K562 (cell line): ENCODE results near the gene CFAP70. TPM values are rescaled to one million over a fixed set of nuclear protein-coding genes. Genes with fewer than 3 reads are reported as not detected.

Experiments used
- CBX1 ChIP-seq: sonication (generic); IDR thresholded peaks from 2 replicates; pipeline ENCODE4 v1.6.1; 2016; ENCODE audit warnings: antibody characterized with exemption, low read depth, mild to moderate bottlenecking
- CREBBP ChIP-seq: IDR thresholded peaks from one replicate; pipeline ENCODE4 v1.6.1; 2012; ENCODE audit warnings: low read depth, mild to moderate bottlenecking, control low read depth, inconsistent platforms, low read length
- FOS ChIP-seq: IDR thresholded peaks from 3 replicates; pipeline ENCODE4 v1.6.1; 2011; ENCODE audit not compliant: insufficient read length; ENCODE audit errors: extremely low read depth
- HDAC1 ChIP-seq, 2 experiments: fragments of 450-650 bp; IDR thresholded peaks; 2 replicates each; pipeline ENCODE4 v1.6.1; 2016 to 2017; ENCODE audit warnings: inconsistent platforms in 1 of 2, mild to moderate bottlenecking in 1 of 2, moderate library complexity in 1 of 2
- IRF1 ChIP-seq: sonication (generic); formaldehyde crosslinking; IDR thresholded peaks from 2 replicates; pipeline ENCODE4 v1.8.0; 2022; ENCODE audit warnings: missing genetic modification reagents, mild to moderate bottlenecking, borderline replicate concordance
- MEIS2 ChIP-seq: fragments of 450-650 bp; IDR thresholded peaks from 2 replicates; pipeline ENCODE4 v1.6.1; 2014; ENCODE audit warnings: mild to moderate bottlenecking; ENCODE audit not compliant: partially characterized antibody
- MIER1 ChIP-seq: fragments of 450-650 bp; IDR thresholded peaks from 2 replicates; pipeline ENCODE4 v1.6.1; 2016; ENCODE audit warnings: antibody characterized with exemption, mild to moderate bottlenecking, low read depth
- MTA1 ChIP-seq: fragments of 450-650 bp; IDR thresholded peaks from 2 replicates; pipeline ENCODE4 v1.6.1; 2017; ENCODE audit warnings: borderline replicate concordance
- NFIX ChIP-seq: fragments of 250-450 bp; sonication (Bioruptor Pico); IDR thresholded peaks from 2 replicates; pipeline ENCODE4 v1.4.0; 2020; ENCODE audit warnings: low read depth, mild to moderate bottlenecking, moderate library complexity
- PYGO2 ChIP-seq: fragments of 450-650 bp; IDR thresholded peaks from 2 replicates; pipeline ENCODE4 v1.6.1; 2016; ENCODE audit warnings: mild to moderate bottlenecking, missing genetic modification characterization, moderate library complexity, missing compliant biosample characterization
- RFX1 ChIP-seq: fragments of 450-650 bp; IDR thresholded peaks from 2 replicates; pipeline ENCODE4 v1.6.1; 2016; ENCODE audit warnings: mild to moderate bottlenecking, moderate library complexity
- SFPQ ChIP-seq: fragments of 200-400 bp; formaldehyde crosslinking; IDR thresholded peaks from 2 replicates; pipeline ENCODE4 v1.6.1; 2017; ENCODE audit warnings: mild to moderate bottlenecking, low read depth, low read length, moderate library complexity
- SP2 ChIP-seq: IDR thresholded peaks from 2 replicates; pipeline ENCODE4 v1.6.1; 2011; ENCODE audit warnings: mild to moderate bottlenecking, low read depth, low read length, moderate library complexity; ENCODE audit not compliant: poor library complexity, severe bottlenecking; ENCODE audit errors: extremely low read depth
- U2AF1 ChIP-seq: fragments of 200-400 bp; formaldehyde crosslinking; optimal IDR thresholded peaks from 2 replicates; pipeline ENCODE3; 2017; ENCODE audit warnings: mild to moderate bottlenecking, low read depth, low read length, moderate library complexity
- ZBTB49 ChIP-seq: sonication (generic); formaldehyde crosslinking; IDR thresholded peaks from 2 replicates; pipeline ENCODE4 v1.8.0; 2022; ENCODE audit warnings: missing genetic modification reagents, mild to moderate bottlenecking, borderline replicate concordance
- ZFPM2 ChIP-seq: fragments of 250-450 bp; sonication (Bioruptor Pico); IDR thresholded peaks from 2 replicates; pipeline ENCODE4 v1.5.1; 2022; ENCODE audit warnings: mild to moderate bottlenecking
- ZKSCAN8 ChIP-seq: fragments of 200-800 bp; sonication (Bioruptor generic); IDR thresholded peaks from 2 replicates; pipeline ENCODE4 v1.6.1; 2016; ENCODE audit warnings: missing genetic modification characterization, missing compliant biosample characterization
- ZNF253 ChIP-seq: fragments of 250-450 bp; sonication (Bioruptor Pico); conservative IDR thresholded peaks from 2 replicates; pipeline ENCODE4 v1.6.1; 2021; ENCODE audit warnings: mild to moderate bottlenecking
- ZNF263 ChIP-seq: sonication (generic); formaldehyde crosslinking; IDR thresholded peaks from 2 replicates; pipeline ENCODE4 v1.8.0; 2022; ENCODE audit warnings: mild to moderate bottlenecking, missing genetic modification reagents, borderline replicate concordance
- ZNF436 ChIP-seq: fragments of 250-450, 450-650 bp; sonication (Bioruptor Pico); formaldehyde crosslinking; IDR thresholded peaks from 2 replicates; pipeline ENCODE4 v1.7.0; 2020; ENCODE audit warnings: mild to moderate bottlenecking
- ZNF449 ChIP-seq: fragments of 250-450 bp; sonication (Bioruptor Pico); IDR thresholded peaks from 2 replicates; pipeline ENCODE4 v1.8.0; 2022; ENCODE audit warnings: moderate library complexity, mild to moderate bottlenecking, inconsistent platforms
- polyA plus RNA-seq, 8 experiments: library from polyadenylated mRNA; depleted of rRNA in 4 of 8; stranded (reverse) in 5 of 8; unstranded in 3 of 8; fragments of >200 nt; fragmentation: Nextera tagmentation in 2 of 8; fragmentation: Illumina TruSeq in 1 of 8; extraction: Ambion mirVana in 2 of 8; extraction: Trizol in 1 of 8; gene quantifications; 2 replicates each; pipeline versions ENCODE4 v1.2.1 to v1.2.3, GENCODE V29; 2011 to 2014; ENCODE audit warnings: inconsistent platforms in 1 of 8, missing spikeins in 1 of 8
- total RNA-seq, 7 experiments: library from RNA; depleted of rRNA in 6 of 7; stranded (reverse); fragments of >200 nt in 6 of 7; fragmentation: Illumina TruSeq in 2 of 7; extraction: Trizol in 2 of 7; gene quantifications; 2 replicates each; pipeline versions ENCODE4 v1.2.1 to v1.2.3, GENCODE V29; 2011 to 2021; ENCODE audit warnings: low replicate concordance in 1 of 7

The CFAP70 gene
- total and polyA plus RNA-seq, 9 of the 15 experiments (the other 6 are each of a cell fraction or from before 2014, with no cell fraction given), result 0.27 to 1.6 (median 0.86) TPM

- TF ChIP-seq ZKSCAN8 (CRISPR knock-in tag) (no peak), SP2 (no peak), ZNF253 (no peak), ZFPM2 (CRISPR knock-in tag) (0 out of 2 replicates have a peak, but pooled peaks have one; percentile 61), U2AF1 (peak; percentile 97), ZNF263 (CRISPR knock-in tag) (peak; percentile 75; the same call in 1 of the 2 replicates), FOS (no peak), MIER1 (no peak), RFX1 (no peak), CREBBP (no peak), ZNF449 (CRISPR knock-in tag) (no peak), HDAC1 (IDR thresholded peaks at IDR 0.05) (peak in 1 of 2 experiments; percentile 95; a peak in 2 of 4 replicates), NFIX (CRISPR knock-in tag) (no peak), PYGO2 (tag) (no peak), MTA1 (peak; percentile 93), CBX1 (peak; percentile 96), IRF1 (CRISPR knock-in tag) (0 out of 2 replicates have a peak, but pooled peaks have one; percentile 86), ZBTB49 (CRISPR knock-in tag) (peak; percentile 90; the same call in 1 of the 2 replicates), ZNF436 (CRISPR knock-in tag) (no peak), SFPQ (no peak), MEIS2 (peak; percentile 96)
Measured at GRCh38 chr10:73246646-73247508, 111.8 kb downstream of the CFAP70 start, which contains the start of gene DNAJC9 (continued).
